ENCODE data around the gene ATXN1. TPM values are rescaled to one million over a fixed set of nuclear protein-coding genes. Genes with fewer than 3 reads are reported as not detected.

ATXN1 gene
- total RNA-seq, 1 donor from 2014 or later: 59.8 TPM

GRCh38 chr6:16768477-16768830 lies 7.2 kb upstream of the ATXN1 start:
- intact Hi-C loops (cut with micrococcal nuclease): loop anchor here (10.0 kb wide), 2 partner anchors 196 to 936 kb away; partner anchors contain the start of gene NUP153
- DNase-seq (no peak), ATAC-seq (ENCODE audit: low read depth) (no peak)
- ChIA-PET CTCF (interaction anchor here (1.0 to 7.8 kb wide), 4 partner anchors 253 to 436 kb away, joined by 3 to 59 read pairs (median 30); no protein-coding TSS in a partner anchor), POLR2A (no interaction called here)
- peaks cover 3% of the 10 kb centered on the region for H3K27me3 Mint-ChIP-seq
- no peak overlapping the region for H3K4me3 Mint-ChIP-seq
- H3K36me3 Mint-ChIP-seq (ENCODE audit: low read depth): no peaks in the 10 kb centered on the region
- no peak for TF ChIP-seq CTCF (IDR thresholded peaks at IDR 0.05)
- no peak overlapping the region for H3K27ac Mint-ChIP-seq
- H3K4me1 Mint-ChIP-seq: peaks cover 22% of the 10 kb centered on the region
- no peaks in the 10 kb centered on the region for H3K9me3 Mint-ChIP-seq

GRCh38 chr6:16767765-16768476 lies 6.7 kb upstream of the ATXN1 start:
- no peak for TF ChIP-seq CTCF (IDR thresholded peaks at IDR 0.05)
- Mint-ChIP-seq H3K4me1 (peaks cover 25% of the 10 kb centered on the region), H3K36me3 (ENCODE audit: low read depth) (peaks cover 2% of the 10 kb centered on the region), H3K9me3 (no peaks in the 10 kb centered on the region), H3K27ac (no peak overlapping the region), H3K27me3 (peaks cover 3% of the 10 kb centered on the region), H3K4me3 (no peak overlapping the region)
- CTCF ChIA-PET: interaction anchor here (1.0 to 7.8 kb wide), 4 partner anchors 252 to 435 kb away, joined by 3 to 59 read pairs (median 30); no protein-coding TSS in a partner anchor
- ATAC-seq (ENCODE audit: low read depth) (no peak), DNase-seq (no peak)
- intact Hi-C loops (cut with micrococcal nuclease): loop anchor here (10.0 kb wide), 2 partner anchors 197 to 937 kb away; partner anchors contain the start of gene NUP153
- POLR2A ChIA-PET: no interaction called here

- no peak for TF ChIP-seq CTCF (IDR thresholded peaks at IDR 0.05)
- Mint-ChIP-seq H3K9me3 (no peaks in the 10 kb centered on the region), H3K27ac (no peak overlapping the region), H3K36me3 (ENCODE audit: low read depth) (peaks cover 3% of the 10 kb centered on the region), H3K27me3 (peaks cover 3% of the 10 kb centered on the region), H3K4me1 (peaks cover 32% of the 10 kb centered on the region), H3K4me3 (no peak overlapping the region)
- ChIA-PET POLR2A (no interaction called here), CTCF (interaction anchor here (1.0 to 7.8 kb wide), 3 partner anchors 255 to 434 kb away, joined by 3 to 59 read pairs (median 57); no protein-coding TSS in a partner anchor)
- ATAC-seq (ENCODE audit: low read depth) (no peak), DNase-seq (no peak)
- intact Hi-C loops (cut with micrococcal nuclease): loop anchor here (10.0 kb wide), 2 partner anchors 198 to 938 kb away; partner anchors contain the start of gene NUP153
Observed at GRCh38 chr6:16766836-16767745, 5.8 kb upstream of the ATXN1 start.

GRCh38 chr6:16766043-16766536 lies 4.8 kb upstream of the ATXN1 start:
- DNase-seq (no peak), ATAC-seq (ENCODE audit: low read depth) (no peak)
- intact Hi-C loops (cut with micrococcal nuclease): loop anchor here (10.0 kb wide), 2 partner anchors 199 to 939 kb away; partner anchors contain the start of gene NUP153
- Mint-ChIP-seq H3K4me3 (no peak overlapping the region), H3K27ac (no peak overlapping the region), H3K36me3 (ENCODE audit: low read depth) (peaks cover 4% of the 10 kb centered on the region), H3K9me3 (no peaks in the 10 kb centered on the region), H3K4me1 (peaks cover 28% of the 10 kb centered on the region), H3K27me3 (peaks cover 3% of the 10 kb centered on the region)
- TF ChIP-seq CTCF (IDR thresholded peaks at IDR 0.05): no peak
- ChIA-PET CTCF (interaction anchor here (5.4 kb wide), 1 partner anchor 253 kb away, joined by 174 read pairs; no protein-coding TSS in a partner anchor), POLR2A (no interaction called here)

Data from activated B cell treated with CpG ODN at 0.5 μM for 24 hours (primary cell).